HG03460 (cell line): ENCODE results near the gene BCL2L11.
A peak's percentile ranks its signal among the peaks of the same experiment; 100 is the strongest.

Experiments used
- ATAC-seq: cut with Tn5 transposase; IDR thresholded peaks from one replicate; pipeline ENCODE4 v1.9.1; 2021; ENCODE audit not compliant: unreplicated experiment

BCL2L11 gene

GRCh38 chr2:111142101-111142500 is 21.4 kb downstream of the BCL2L11 start:
- ATAC-seq: no peak

GRCh38 chr2:111143107-111143842 is 22.6 kb downstream of the BCL2L11 start:
- ATAC-seq: no peak

GRCh38 chr2:111143843-111144198 is 23.1 kb downstream of the BCL2L11 start:
- no peak for ATAC-seq

- ATAC-seq: no peak
These were observed 24.5 kb downstream of the BCL2L11 start for GRCh38 chr2:111145103-111145760.

- ATAC-seq: no peak
These were observed 25.2 kb downstream of the BCL2L11 start for GRCh38 chr2:111145951-111146350.

GRCh38 chr2:111148225-111148873 is 27.6 kb downstream of the BCL2L11 start:
- ATAC-seq: no peak

GRCh38 chr2:111148925-111149324 is 28.2 kb downstream of the BCL2L11 start:
- ATAC-seq: no peak

GRCh38 chr2:111149882-111150455 is 29.3 kb downstream of the BCL2L11 start:
- ATAC-seq: no peak

- no peak for ATAC-seq
These were observed 34.0 kb downstream of the BCL2L11 start for GRCh38 chr2:111154758-111155157.

- ATAC-seq: no peak
These were observed 34.9 kb downstream of the BCL2L11 start for GRCh38 chr2:111155610-111156009.

- no peak for ATAC-seq
These were observed 35.8 kb downstream of the BCL2L11 start for GRCh38 chr2:111156529-111156928.

- ATAC-seq: peak; percentile 50
These were observed 36.5 kb downstream of the BCL2L11 start for GRCh38 chr2:111157071-111157661.

- peak; percentile 40 for ATAC-seq
These were observed 37.1 kb downstream of the BCL2L11 start for GRCh38 chr2:111157798-111158197.

- no peak for ATAC-seq
These were observed 38.9 kb downstream of the BCL2L11 start for GRCh38 chr2:111159641-111160040.

- ATAC-seq: no peak
These were observed 40.0 kb downstream of the BCL2L11 start for GRCh38 chr2:111160758-111161157.

- no peak for ATAC-seq
These were observed 41.3 kb downstream of the BCL2L11 start for GRCh38 chr2:111161971-111162370.

- no peak for ATAC-seq
These were observed 42.1 kb downstream of the BCL2L11 start for GRCh38 chr2:111162718-111163331.

GRCh38 chr2:111164078-111164477 is 43.4 kb downstream of the BCL2L11 start:
- ATAC-seq: no peak

GRCh38 chr2:111165084-111165483 is 44.4 kb downstream of the BCL2L11 start:
- ATAC-seq: no peak

- no peak for ATAC-seq
These were observed 45.4 kb downstream of the BCL2L11 start for GRCh38 chr2:111166115-111166514.
